ENCODE data around the gene MAP2K6. TPM values are rescaled to one million over a fixed set of nuclear protein-coding genes. Genes with fewer than 3 reads are reported as not detected.

The MAP2K6 gene
- polyA plus RNA-seq, 1 donor (not counting 4 experiments of a cell fraction or from before 2014, with no cell fraction given): 0.39 TPM

GRCh38 chr17:69596141-69596540 is 181.6 kb downstream of the MAP2K6 start:
- Histone ChIP-seq H3K9ac (ENCODE audit: control insufficient read depth, extremely low read depth, insufficient read depth, low read length) (no peak overlapping the region), H3K27me3 (ENCODE audit: control insufficient read depth, extremely low read depth, insufficient read depth, low read length) (no peaks in the 10 kb centered on the region), H3K27ac (ENCODE audit: control insufficient read depth, insufficient read depth, low read length) (no peak overlapping the region), H2AFZ (ENCODE audit: control insufficient read depth, low read length) (no peak overlapping the region), H3K79me2 (ENCODE audit: control insufficient read depth, insufficient read depth, low read length) (no peaks in the 10 kb centered on the region), H3K9me3 (ENCODE audit: control insufficient read depth, low read depth, low read length) (no peaks in the 10 kb centered on the region), H3K4me1 (ENCODE audit: control insufficient read depth, extremely low read depth, insufficient read depth, low read length) (no peaks in the 10 kb centered on the region), H3K36me3 (ENCODE audit: control insufficient read depth in 2 of 2, extremely low read depth in 1 of 2, insufficient read depth in 2 of 2, low read length in 2 of 2) (no peaks in the 10 kb centered on the region), H3K9me1 (ENCODE audit: control insufficient read depth, extremely low read depth, insufficient read depth, low read length) (no peaks in the 10 kb centered on the region), H4K20me1 (ENCODE audit: control insufficient read depth, extremely low read depth, insufficient read depth, low read length) (no peaks in the 10 kb centered on the region), H3K4me2 (ENCODE audit: control insufficient read depth, extremely low read depth, insufficient read depth, low read depth, low read length) (no peak overlapping the region), H3K4me3 (ENCODE audit: control insufficient read depth in 2 of 3, extremely low read depth in 1 of 3, insufficient read depth in 2 of 3, low read depth in 1 of 3, low read length in 3 of 3) (no peak overlapping the region)
- TF ChIP-seq EZH2 (IDR thresholded peaks at IDR 0.05; ENCODE audit: low read length): no peak
- TF ChIP-seq, protein P1, sequence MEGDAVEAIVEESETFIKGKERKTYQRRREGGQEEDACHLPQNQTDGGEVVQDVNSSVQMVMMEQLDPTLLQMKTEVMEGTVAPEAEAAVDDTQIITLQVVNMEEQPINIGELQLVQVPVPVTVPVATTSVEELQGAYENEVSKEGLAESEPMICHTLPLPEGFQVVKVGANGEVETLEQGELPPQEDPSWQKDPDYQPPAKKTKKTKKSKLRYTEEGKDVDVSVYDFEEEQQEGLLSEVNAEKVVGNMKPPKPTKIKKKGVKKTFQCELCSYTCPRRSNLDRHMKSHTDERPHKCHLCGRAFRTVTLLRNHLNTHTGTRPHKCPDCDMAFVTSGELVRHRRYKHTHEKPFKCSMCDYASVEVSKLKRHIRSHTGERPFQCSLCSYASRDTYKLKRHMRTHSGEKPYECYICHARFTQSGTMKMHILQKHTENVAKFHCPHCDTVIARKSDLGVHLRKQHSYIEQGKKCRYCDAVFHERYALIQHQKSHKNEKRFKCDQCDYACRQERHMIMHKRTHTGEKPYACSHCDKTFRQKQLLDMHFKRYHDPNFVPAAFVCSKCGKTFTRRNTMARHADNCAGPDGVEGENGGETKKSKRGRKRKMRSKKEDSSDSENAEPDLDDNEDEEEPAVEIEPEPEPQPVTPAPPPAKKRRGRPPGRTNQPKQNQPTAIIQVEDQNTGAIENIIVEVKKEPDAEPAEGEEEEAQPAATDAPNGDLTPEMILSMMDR (optimal IDR thresholded peaks at IDR 0.05 in 1 of 3, IDR thresholded peaks at IDR 0.05 in 1 of 3, conservative IDR thresholded peaks at IDR 0.05 in 1 of 3; ENCODE audit: extremely low read depth in 1 of 3, insufficient read depth in 2 of 3, low read length in 3 of 3): no peak
- no peak for DNase-seq (ENCODE audit: low read depth, low spot score)
- dilution Hi-C loops (cut with MboI; ENCODE audit: extremely low pct_ligation_motif_present, low sequenced_read_pairs): no loop called here
- FAIRE-seq: no peak

DNA sequence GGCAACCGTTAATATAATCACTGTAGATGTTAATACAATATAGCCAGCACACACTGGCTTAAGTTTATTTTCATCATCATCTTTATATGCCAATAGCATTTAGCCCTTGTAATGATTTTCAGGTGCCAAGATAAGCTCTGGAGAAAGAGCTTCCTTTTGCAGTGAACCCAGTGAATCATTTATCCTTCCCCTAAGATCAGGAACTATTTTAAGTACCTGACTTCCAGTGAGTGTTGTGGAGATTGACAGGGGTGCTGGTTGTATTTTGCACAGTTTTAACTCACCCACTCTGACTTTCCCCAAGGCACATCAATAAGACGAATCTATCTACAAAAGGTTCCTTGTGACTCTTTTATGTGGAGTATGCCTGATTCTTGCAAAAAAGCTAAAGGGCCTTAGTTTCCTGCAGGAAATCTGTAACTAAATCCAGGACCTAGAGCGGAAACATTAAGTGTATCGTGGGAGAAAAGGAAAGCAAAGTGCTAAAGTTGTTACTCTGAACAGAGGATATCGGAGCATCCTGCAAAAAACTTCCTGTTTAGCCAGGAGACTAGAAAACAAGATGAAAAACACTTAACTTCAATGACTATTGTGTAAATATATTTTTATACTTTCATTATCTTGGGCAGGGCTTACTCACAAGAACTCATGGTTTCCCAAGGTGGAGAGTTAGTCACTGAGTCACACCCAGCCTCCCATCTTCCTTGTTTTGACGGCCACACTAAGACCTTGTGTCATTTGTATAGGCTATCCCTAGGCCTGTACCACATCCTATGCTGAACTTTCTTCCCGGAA is 183.6 kb downstream of the MAP2K6 start:
- Histone ChIP-seq H3K79me2 (ENCODE audit: control insufficient read depth, insufficient read depth, low read length) (no peaks in the 10 kb centered on the region), H2AFZ (ENCODE audit: control insufficient read depth, low read length) (no peak overlapping the region), H3K36me3 (ENCODE audit: control insufficient read depth in 2 of 2, extremely low read depth in 1 of 2, insufficient read depth in 2 of 2, low read length in 2 of 2) (no peaks in the 10 kb centered on the region), H3K9me3 (ENCODE audit: control insufficient read depth, low read depth, low read length) (no peaks in the 10 kb centered on the region), H3K9me1 (ENCODE audit: control insufficient read depth, extremely low read depth, insufficient read depth, low read length) (no peaks in the 10 kb centered on the region), H4K20me1 (ENCODE audit: control insufficient read depth, extremely low read depth, insufficient read depth, low read length) (no peaks in the 10 kb centered on the region), H3K4me2 (ENCODE audit: control insufficient read depth, extremely low read depth, insufficient read depth, low read depth, low read length) (no peak overlapping the region), H3K27me3 (ENCODE audit: control insufficient read depth, extremely low read depth, insufficient read depth, low read length) (no peaks in the 10 kb centered on the region), H3K9ac (ENCODE audit: control insufficient read depth, extremely low read depth, insufficient read depth, low read length) (no peak overlapping the region), H3K27ac (ENCODE audit: control insufficient read depth, insufficient read depth, low read length) (no peak overlapping the region), H3K4me1 (ENCODE audit: control insufficient read depth, extremely low read depth, insufficient read depth, low read length) (no peaks in the 10 kb centered on the region), H3K4me3 (ENCODE audit: control insufficient read depth in 2 of 3, extremely low read depth in 1 of 3, insufficient read depth in 2 of 3, low read depth in 1 of 3, low read length in 3 of 3) (no peak overlapping the region)
- no peak for DNase-seq (ENCODE audit: low read depth, low spot score)
- dilution Hi-C loops (cut with MboI; ENCODE audit: extremely low pct_ligation_motif_present, low sequenced_read_pairs): no loop called here
- TF ChIP-seq, protein P1 (optimal IDR thresholded peaks at IDR 0.05 in 1 of 3, IDR thresholded peaks at IDR 0.05 in 1 of 3, conservative IDR thresholded peaks at IDR 0.05 in 1 of 3; ENCODE audit: extremely low read depth in 1 of 3, insufficient read depth in 2 of 3, low read length in 3 of 3): no peak
- no peak for TF ChIP-seq EZH2 (IDR thresholded peaks at IDR 0.05; ENCODE audit: low read length)
- FAIRE-seq: peak; percentile 17

Measured in keratinocyte (primary cell).